K562 (cell line): ENCODE results near the gene SLC12A9. TPM values are rescaled to one million over a fixed set of nuclear protein-coding genes. Genes with fewer than 3 reads are reported as not detected.

Source experiments
- ARHGAP35 ChIP-seq: fragments of 450-650 bp; IDR thresholded peaks from 2 replicates; pipeline ENCODE4 v1.6.1; 2018; ENCODE audit not compliant: partially characterized antibody
- BMI1 ChIP-seq: fragments of 150-350 bp; IDR thresholded peaks from 2 replicates; pipeline ENCODE4 v1.6.1; 2014; ENCODE audit warnings: low read length
- CREBBP ChIP-seq: IDR thresholded peaks from one replicate; pipeline ENCODE4 v1.6.1; 2012; ENCODE audit warnings: low read depth, mild to moderate bottlenecking, control low read depth, inconsistent platforms, low read length
- GABPB2 ChIP-seq: fragments of 250-450 bp; sonication (Bioruptor Pico); conservative IDR thresholded peaks from 2 replicates; pipeline ENCODE4 v1.5.1; 2021; ENCODE audit warnings: mild to moderate bottlenecking
- ILK ChIP-seq: fragments of 450-650 bp; IDR thresholded peaks from 2 replicates; pipeline ENCODE4 v1.6.1; 2016; ENCODE audit warnings: missing genetic modification characterization, low read depth, mild to moderate bottlenecking, missing compliant biosample characterization, moderate library complexity, borderline replicate concordance
- MAZ ChIP-seq, 2 experiments: fragments of 450-650 bp in 1 of 2; sonication (generic) in 1 of 2; formaldehyde crosslinking; IDR thresholded peaks in 1 of 2; conservative IDR thresholded peaks in 1 of 2; 2 replicates each; pipeline versions ENCODE4 v1.4.0 to v1.5.0; 2020; ENCODE audit warnings: mild to moderate bottlenecking in 1 of 2, missing genetic modification reagents in 1 of 2
- MTA2 ChIP-seq: fragments of 450-650 bp; IDR thresholded peaks from 2 replicates; pipeline ENCODE4 v1.6.1; 2016; ENCODE audit warnings: low read depth
- NCOA1 ChIP-seq: fragments of 450-650 bp; IDR thresholded peaks from 2 replicates; pipeline ENCODE4 v1.6.1; 2016; ENCODE audit warnings: low read depth
- NELFE ChIP-seq: IDR thresholded peaks from 2 replicates; pipeline ENCODE4 v1.6.1; 2011; ENCODE audit warnings: mild to moderate bottlenecking; ENCODE audit not compliant: insufficient read depth, insufficient read length
- NR4A1 ChIP-seq, 2 experiments: fragments of 250-450 bp in 1 of 2; fragments of 450-650 bp in 1 of 2; sonication (Bioruptor Pico) in 1 of 2; IDR thresholded peaks; 2 replicates each; pipeline versions ENCODE4 v1.4.0 to v1.6.1; 2016 to 2020; ENCODE audit warnings: mild to moderate bottlenecking in 2 of 2, missing compliant biosample characterization in 1 of 2, missing genetic modification characterization in 1 of 2, moderate library complexity in 1 of 2
- PHB2 ChIP-seq: fragments of 450-650 bp; IDR thresholded peaks from 2 replicates; pipeline ENCODE4 v1.6.1; 2017; ENCODE audit warnings: low read depth
- PHTF2 ChIP-seq: fragments of 250-450 bp; sonication (Bioruptor Pico); IDR thresholded peaks from 2 replicates; pipeline ENCODE4 v1.5.0; 2021; ENCODE audit warnings: mild to moderate bottlenecking
- RBBP5 ChIP-seq: fragments of 200-600 bp; sonication (generic); IDR thresholded peaks from 2 replicates; pipeline ENCODE4 v1.6.1; 2012; ENCODE audit warnings: borderline replicate concordance, mild to moderate bottlenecking, low read length, control low read depth, inconsistent platforms; ENCODE audit not compliant: insufficient read depth, poor library complexity, severe bottlenecking
- RBM15 ChIP-seq: fragments of 200-400 bp; formaldehyde crosslinking; IDR thresholded peaks from 2 replicates; pipeline ENCODE4 v1.6.1; 2018; ENCODE audit warnings: mild to moderate bottlenecking, low read length, moderate library complexity; ENCODE audit not compliant: insufficient read depth
- TCF7L2 ChIP-seq: fragments of 150-350 bp; IDR thresholded peaks from 2 replicates; pipeline ENCODE4 v1.6.1; 2016; ENCODE audit warnings: low read depth, mild to moderate bottlenecking, low read length, moderate library complexity
- ZKSCAN3 ChIP-seq: fragments of 250-450 bp; sonication (Bioruptor Pico); IDR thresholded peaks from 2 replicates; pipeline ENCODE4 v1.4.0; 2020
- ZNF184 ChIP-seq: sonication (generic); formaldehyde crosslinking; IDR thresholded peaks from 2 replicates; pipeline ENCODE4 v1.5.0; 2020; ENCODE audit warnings: missing genetic modification reagents
- polyA plus RNA-seq, 8 experiments: library from polyadenylated mRNA; depleted of rRNA in 4 of 8; stranded (reverse) in 5 of 8; unstranded in 3 of 8; fragments of >200 nt; fragmentation: Nextera tagmentation in 2 of 8; fragmentation: Illumina TruSeq in 1 of 8; extraction: Ambion mirVana in 2 of 8; extraction: Trizol in 1 of 8; gene quantifications; 2 replicates each; pipeline versions ENCODE4 v1.2.1 to v1.2.3, GENCODE V29; 2011 to 2014; ENCODE audit warnings: inconsistent platforms in 1 of 8, missing spikeins in 1 of 8
- total RNA-seq, 7 experiments: library from RNA; depleted of rRNA in 6 of 7; stranded (reverse); fragments of >200 nt in 6 of 7; fragmentation: Illumina TruSeq in 2 of 7; extraction: Trizol in 2 of 7; gene quantifications; 2 replicates each; pipeline versions ENCODE4 v1.2.1 to v1.2.3, GENCODE V29; 2011 to 2021; ENCODE audit warnings: low replicate concordance in 1 of 7
- TF ChIP-seq, protein P1 (sequence below): fragments of 450-650 bp; formaldehyde crosslinking; IDR thresholded peaks from 2 replicates; pipeline ENCODE4 v1.4.0; 2022; ENCODE audit warnings: missing genetic modification characterization
- TF ChIP-seq, protein P2 (sequence below): fragments of 450-650 bp; IDR thresholded peaks from 2 replicates; pipeline ENCODE4 v1.6.1; 2014; ENCODE audit warnings: low read depth, mild to moderate bottlenecking, moderate library complexity, borderline replicate concordance
- TF ChIP-seq, protein P3 (sequence below): IDR thresholded peaks from 2 replicates; pipeline ENCODE4 v1.6.1; 2016; ENCODE audit warnings: missing genetic modification characterization, missing compliant biosample characterization
- TF ChIP-seq, protein P4 (sequence below): fragments of 250-450 bp; sonication (Bioruptor Pico); IDR thresholded peaks from 2 replicates; pipeline ENCODE4 v1.5.0; 2021; ENCODE audit warnings: mild to moderate bottlenecking, borderline replicate concordance

The SLC12A9 gene
- total and polyA plus RNA-seq, 9 of the 15 experiments (the other 6 are each of a cell fraction or from before 2014, with no cell fraction given), result 0.06 to 20.2 (median 10.7) TPM

DNA sequence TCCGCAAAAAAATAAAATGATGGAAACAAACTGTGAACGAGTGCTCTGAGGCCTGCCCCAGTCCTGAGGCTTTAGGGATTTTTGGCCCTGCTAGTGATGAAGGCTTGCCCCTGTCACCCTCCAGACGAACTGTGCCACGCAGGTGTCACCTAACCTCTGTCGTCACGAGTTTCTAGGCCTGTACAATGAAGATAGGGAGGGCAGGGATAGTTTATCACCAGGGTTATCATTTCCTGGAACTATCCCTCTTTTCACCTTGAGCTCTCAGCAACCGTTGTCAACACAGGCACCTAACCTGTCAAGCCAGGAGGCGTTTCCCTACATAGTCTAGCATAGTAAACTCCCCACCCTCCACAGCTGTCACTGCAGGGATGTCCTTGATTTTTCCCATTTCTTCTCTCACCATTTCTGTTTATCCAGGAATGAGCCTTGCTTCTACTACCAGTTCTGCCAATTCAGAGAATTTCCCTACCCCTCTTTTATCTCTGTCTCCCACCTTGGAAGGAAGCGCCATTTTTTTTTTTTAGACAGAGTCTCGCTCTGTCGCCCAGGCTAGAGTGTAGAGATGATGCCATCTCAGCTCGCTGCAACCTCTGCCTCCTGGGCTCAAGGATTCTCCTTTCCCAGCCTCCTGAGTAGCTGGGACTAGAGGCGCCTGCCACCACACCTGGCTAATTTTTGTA lies 45.4 kb downstream of the SLC12A9 start (continued):
- no peak for TF ChIP-seq NR4A1 (CRISPR knock-in tag; IDR thresholded peaks at IDR 0.05)
- TF ChIP-seq NR4A1 (tag; IDR thresholded peaks at IDR 0.05), result no peak
- no peak for TF ChIP-seq TCF7L2
- TF ChIP-seq PHTF2, result no peak
- TF ChIP-seq MAZ (CRISPR knock-in tag; conservative IDR thresholded peaks at IDR 0.05 in 1 of 2, IDR thresholded peaks at IDR 0.05 in 1 of 2), result no peak
- TF ChIP-seq MTA2, result peak; percentile 23; the same call in 1 of the 2 replicates
- TF ChIP-seq ARHGAP35, result no peak
- TF ChIP-seq, protein P1, sequence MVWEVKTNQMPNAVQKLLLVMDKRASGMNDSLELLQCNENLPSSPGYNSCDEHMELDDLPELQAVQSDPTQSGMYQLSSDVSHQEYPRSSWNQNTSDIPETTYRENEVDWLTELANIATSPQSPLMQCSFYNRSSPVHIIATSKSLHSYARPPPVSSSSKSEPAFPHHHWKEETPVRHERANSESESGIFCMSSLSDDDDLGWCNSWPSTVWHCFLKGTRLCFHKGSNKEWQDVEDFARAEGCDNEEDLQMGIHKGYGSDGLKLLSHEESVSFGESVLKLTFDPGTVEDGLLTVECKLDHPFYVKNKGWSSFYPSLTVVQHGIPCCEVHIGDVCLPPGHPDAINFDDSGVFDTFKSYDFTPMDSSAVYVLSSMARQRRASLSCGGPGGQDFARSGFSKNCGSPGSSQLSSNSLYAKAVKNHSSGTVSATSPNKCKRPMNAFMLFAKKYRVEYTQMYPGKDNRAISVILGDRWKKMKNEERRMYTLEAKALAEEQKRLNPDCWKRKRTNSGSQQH (CRISPR knock-in tag), result no peak
- TF ChIP-seq, protein P2, sequence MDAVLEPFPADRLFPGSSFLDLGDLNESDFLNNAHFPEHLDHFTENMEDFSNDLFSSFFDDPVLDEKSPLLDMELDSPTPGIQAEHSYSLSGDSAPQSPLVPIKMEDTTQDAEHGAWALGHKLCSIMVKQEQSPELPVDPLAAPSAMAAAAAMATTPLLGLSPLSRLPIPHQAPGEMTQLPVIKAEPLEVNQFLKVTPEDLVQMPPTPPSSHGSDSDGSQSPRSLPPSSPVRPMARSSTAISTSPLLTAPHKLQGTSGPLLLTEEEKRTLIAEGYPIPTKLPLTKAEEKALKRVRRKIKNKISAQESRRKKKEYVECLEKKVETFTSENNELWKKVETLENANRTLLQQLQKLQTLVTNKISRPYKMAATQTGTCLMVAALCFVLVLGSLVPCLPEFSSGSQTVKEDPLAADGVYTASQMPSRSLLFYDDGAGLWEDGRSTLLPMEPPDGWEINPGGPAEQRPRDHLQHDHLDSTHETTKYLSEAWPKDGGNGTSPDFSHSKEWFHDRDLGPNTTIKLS, result no peak
- no peak; the same call in 1 of the 2 replicates for TF ChIP-seq NCOA1
- TF ChIP-seq RBBP5, result no peak
- no peak for TF ChIP-seq ZNF184 (CRISPR knock-in tag)
- no peak for TF ChIP-seq ILK
- TF ChIP-seq, protein P3, sequence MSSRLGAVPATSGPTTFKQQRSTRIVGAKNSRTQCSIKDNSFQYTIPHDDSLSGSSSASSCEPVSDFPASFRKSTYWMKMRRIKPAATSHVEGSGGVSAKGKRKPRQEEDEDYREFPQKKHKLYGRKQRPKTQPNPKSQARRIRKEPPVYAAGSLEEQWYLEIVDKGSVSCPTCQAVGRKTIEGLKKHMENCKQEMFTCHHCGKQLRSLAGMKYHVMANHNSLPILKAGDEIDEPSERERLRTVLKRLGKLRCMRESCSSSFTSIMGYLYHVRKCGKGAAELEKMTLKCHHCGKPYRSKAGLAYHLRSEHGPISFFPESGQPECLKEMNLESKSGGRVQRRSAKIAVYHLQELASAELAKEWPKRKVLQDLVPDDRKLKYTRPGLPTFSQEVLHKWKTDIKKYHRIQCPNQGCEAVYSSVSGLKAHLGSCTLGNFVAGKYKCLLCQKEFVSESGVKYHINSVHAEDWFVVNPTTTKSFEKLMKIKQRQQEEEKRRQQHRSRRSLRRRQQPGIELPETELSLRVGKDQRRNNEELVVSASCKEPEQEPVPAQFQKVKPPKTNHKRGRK (tag), result no peak
- TF ChIP-seq, protein P4, sequence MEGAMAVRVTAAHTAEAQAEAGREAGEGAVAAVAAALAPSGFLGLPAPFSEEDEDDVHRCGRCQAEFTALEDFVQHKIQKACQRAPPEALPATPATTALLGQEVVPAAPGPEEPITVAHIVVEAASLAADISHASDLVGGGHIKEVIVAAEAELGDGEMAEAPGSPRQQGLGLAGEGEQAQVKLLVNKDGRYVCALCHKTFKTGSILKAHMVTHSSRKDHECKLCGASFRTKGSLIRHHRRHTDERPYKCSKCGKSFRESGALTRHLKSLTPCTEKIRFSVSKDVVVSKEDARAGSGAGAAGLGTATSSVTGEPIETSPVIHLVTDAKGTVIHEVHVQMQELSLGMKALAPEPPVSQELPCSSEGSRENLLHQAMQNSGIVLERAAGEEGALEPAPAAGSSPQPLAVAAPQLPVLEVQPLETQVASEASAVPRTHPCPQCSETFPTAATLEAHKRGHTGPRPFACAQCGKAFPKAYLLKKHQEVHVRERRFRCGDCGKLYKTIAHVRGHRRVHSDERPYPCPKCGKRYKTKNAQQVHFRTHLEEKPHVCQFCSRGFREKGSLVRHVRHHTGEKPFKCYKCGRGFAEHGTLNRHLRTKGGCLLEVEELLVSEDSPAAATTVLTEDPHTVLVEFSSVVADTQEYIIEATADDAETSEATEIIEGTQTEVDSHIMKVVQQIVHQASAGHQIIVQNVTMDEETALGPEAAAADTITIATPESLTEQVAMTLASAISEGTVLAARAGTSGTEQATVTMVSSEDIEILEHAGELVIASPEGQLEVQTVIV (CRISPR knock-in tag), result no peak
- TF ChIP-seq PHB2, result peak; percentile 48; the same call in 1 of the 2 replicates
- TF ChIP-seq ZKSCAN3 (CRISPR knock-in tag), result no peak
- no peak for TF ChIP-seq NELFE
- TF ChIP-seq BMI1, result no peak
- no peak for TF ChIP-seq RBM15
- TF ChIP-seq CREBBP, result no peak
- TF ChIP-seq GABPB2 (CRISPR knock-in tag), result no peak
